T-cell (primary cell): ENCODE measurements around the gene DPYD. TPM values are rescaled to one million over a fixed set of nuclear protein-coding genes. Genes with fewer than 3 reads are reported as not detected.

Source experiments
- ATAC-seq, 4 experiments: fragments of 200-7000 bp in 3 of 4; fragments of 150-1000 bp in 1 of 4; cut with Tn5 transposase; replicated peaks in 1 of 4; 1 replicate in 3 of 4; 2 replicates in 1 of 4; pipeline ENCODE4 v1.10.0; 2021; ENCODE audit warnings: moderate library complexity in 3 of 4, mild to moderate bottlenecking in 2 of 4, moderate number of reproducible peaks in 1 of 4
- CTCF ChIA-PET, 2 donors: fragments of 300-600 bp; sonication (Branson Sonifier 250); formaldehyde crosslinking; loops; one replicate each; lab custom pipeline; 2022; ENCODE audit warnings: antibody characterized with exemption in 2 of 2; lab: Charles Lee
- POLR2A ChIA-PET, 2 donors: fragments of 300-600 bp; sonication (Branson Sonifier 250); formaldehyde crosslinking; loops; one replicate each; lab custom pipeline; 2022; ENCODE audit warnings: antibody characterized with exemption in 2 of 2; lab: Charles Lee
- DNase-seq, 35 experiments: peaks; one replicate each; pipeline versions ENCODE4 v3.0.0 to v3.0.0-alpha.2; 2013 to 2023
- H3K27ac ChIP-seq: one replicate; pipeline ENCODE4 v1.5.1; 2013; ENCODE audit warnings: low read length
- H3K27me3 ChIP-seq, 2 experiments: replicated peaks in 1 of 2; 1 replicate in 1 of 2; 2 replicates in 1 of 2; pipeline versions ENCODE4 v1.6.1 to v1.7.0; 2013; ENCODE audit warnings: low read length in 1 of 2, mixed read lengths in 1 of 2; ENCODE audit not compliant: control insufficient read depth in 2 of 2, insufficient read depth in 2 of 2; ENCODE audit errors: extremely low read depth in 1 of 2
- H3K36me3 ChIP-seq, 2 donors: 1 replicate in 1 of 2; 2 replicates in 1 of 2; pipeline versions ENCODE4 v1.6.1 to v1.7.0; 2013; ENCODE audit warnings: low read length in 1 of 2; ENCODE audit not compliant: control insufficient read depth in 2 of 2, insufficient read depth in 1 of 2; ENCODE audit errors: extremely low read depth in 1 of 2
- H3K4me1 ChIP-seq, 2 experiments: 1 replicate in 1 of 2; 2 replicates in 1 of 2; pipeline versions ENCODE4 v1.6.1 to v1.7.0; 2013; ENCODE audit warnings: low read length in 2 of 2, mixed read lengths in 1 of 2; ENCODE audit not compliant: insufficient read depth in 2 of 2, control insufficient read depth in 1 of 2; ENCODE audit errors: extremely low read depth in 1 of 2
- H3K4me3 ChIP-seq, 2 donors: 1 replicate in 1 of 2; 2 replicates in 1 of 2; pipeline versions ENCODE4 v1.5.1 to v1.7.0; 2013; ENCODE audit warnings: mild to moderate bottlenecking in 2 of 2, low read length in 1 of 2, moderate library complexity in 1 of 2; ENCODE audit not compliant: control insufficient read depth in 1 of 2; ENCODE audit errors: extremely low read depth in 1 of 2
- H3K9me3 ChIP-seq: 2 replicates; pipeline ENCODE4 v1.7.0; 2013
- H3K27ac Mint-ChIP-seq, 2 donors: one replicate each; pipeline ENCODE4 v1.8.0; 2020 to 2021; ENCODE audit warnings: mild to moderate bottlenecking in 2 of 2, mixed read lengths in 2 of 2
- H3K27me3 Mint-ChIP-seq, 2 donors: one replicate each; pipeline ENCODE4 v1.8.0; 2021 to 2022; ENCODE audit warnings: mixed read lengths in 2 of 2
- H3K36me3 Mint-ChIP-seq: one replicate; pipeline ENCODE4 v1.8.0; 2021; ENCODE audit warnings: mixed read lengths
- H3K4me1 Mint-ChIP-seq, 3 donors: one replicate each; pipeline ENCODE4 v1.8.0; 2020 to 2022; ENCODE audit warnings: mixed read lengths in 3 of 3, mild to moderate bottlenecking in 1 of 3
- H3K4me3 Mint-ChIP-seq, 3 donors: one replicate each; pipeline ENCODE4 v1.8.0; 2020 to 2022; ENCODE audit warnings: mild to moderate bottlenecking in 3 of 3, mixed read lengths in 3 of 3, moderate library complexity in 3 of 3
- H3K9me3 Mint-ChIP-seq, 3 donors: one replicate each; pipeline ENCODE4 v1.8.0; 2020 to 2022; ENCODE audit warnings: mixed read lengths in 3 of 3
- WGBS: methylation state at CpG from one replicate; pipeline ENCODE4 v1.1.5; 2013; ENCODE audit warnings: missing lambda C conversion rate; ENCODE audit not compliant: insufficient coverage; 5-methylcytosine and 5-hydroxymethylcytosine counted together
- total RNA-seq, 35 experiments: library from RNA in 6 of 35; stranded (reverse) in 6 of 35; fragments of 120-200 nt in 1 of 35; gene quantifications; one replicate each; pipeline versions ENCODE4 v1.2.1 to v1.2.4 and lab custom pipeline; 2013 to 2026

Gene DPYD
- total RNA-seq, 5 donors from 2014 or later (not counting 1 experiment from before 2014, with no cell fraction given) = 39.1 to 74.1 (median 47.8) TPM

DNA sequence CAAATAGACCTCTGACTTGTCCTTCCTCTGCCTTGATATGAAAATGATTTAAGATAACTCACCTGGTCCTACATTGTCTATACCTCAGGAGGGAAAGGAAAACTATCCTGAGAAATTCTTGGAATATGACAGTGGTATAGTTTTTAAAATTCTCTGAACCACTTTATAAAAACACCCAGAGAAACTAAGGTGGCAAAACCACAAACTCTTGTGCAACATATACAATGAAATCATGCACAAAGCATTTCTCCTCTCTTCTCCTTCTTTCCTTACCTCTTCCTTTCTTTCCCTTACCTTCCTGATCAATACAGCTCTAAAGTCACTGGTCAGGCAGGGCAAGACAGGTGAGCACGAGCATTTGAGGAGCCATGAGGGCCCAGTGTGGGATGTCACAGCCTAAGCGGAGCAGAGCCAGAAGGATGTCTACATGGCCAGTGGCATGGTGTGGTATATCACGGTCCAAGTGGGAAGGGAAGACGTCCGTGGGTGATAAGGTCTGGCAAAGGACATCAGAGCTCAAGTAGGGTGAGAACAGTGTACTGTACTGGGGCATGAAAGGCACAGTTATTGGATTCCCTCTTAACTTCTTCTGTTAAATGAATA is 543.3 kb downstream of the DPYD start:
- DNase-seq = no peak
- Mint-ChIP-seq H3K9me3 (no peaks in the 10 kb centered on the region), H3K4me1 (peaks cover 5 to 12% (median 5%) of the 10 kb centered on the region in 3 donors), H3K27ac (peak overlapping the region in 1 of 2 donors; percentile 58), H3K4me3 (no peak overlapping the region), H3K36me3 (peaks cover 48% of the 10 kb centered on the region), H3K27me3 (no peaks in the 10 kb centered on the region)
- H3K36me3 ChIP-seq = no peaks in the 10 kb centered on the region
- ChIA-PET POLR2A (no interaction called here), CTCF (no interaction called here)
- ATAC-seq = no peak
- peaks cover 0 to 3% of the 10 kb centered on the region in 2 experiments for H3K4me1 ChIP-seq
- no peak overlapping the region for H3K4me3 ChIP-seq
- no peaks in the 10 kb centered on the region for H3K9me3 ChIP-seq
- no peaks in the 10 kb centered on the region for H3K27me3 ChIP-seq
- 95% methylated on average over 5 of the region's 5 CpGs for WGBS
- H3K27ac ChIP-seq = no peak overlapping the region

DNA sequence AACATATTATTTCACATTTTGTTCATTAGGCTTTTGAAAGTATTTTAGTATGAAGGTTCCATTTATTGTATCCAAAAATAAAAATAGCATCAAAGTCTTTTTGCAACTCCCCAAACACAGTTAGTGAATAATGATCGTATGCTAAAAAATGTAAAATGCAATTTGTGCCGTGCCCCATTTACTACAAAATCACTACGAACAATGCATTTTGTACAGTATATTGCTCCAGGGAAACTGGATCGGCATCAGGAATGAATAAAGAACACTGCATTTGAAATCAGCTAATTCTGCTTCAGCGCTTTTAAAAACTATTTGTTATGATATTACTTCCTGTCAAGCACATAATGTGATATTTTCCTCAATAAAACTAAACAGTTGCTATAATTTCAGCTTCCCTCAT is 547.8 kb downstream of the DPYD start:
- DNase-seq (no peak), ATAC-seq (no peak)
- no peak overlapping the region for H3K27ac Mint-ChIP-seq
- H3K4me1 Mint-ChIP-seq = peaks cover 5 to 7% (median 5%) of the 10 kb centered on the region in 3 donors
- H3K9me3 ChIP-seq = no peaks in the 10 kb centered on the region
- no peaks in the 10 kb centered on the region for H3K27me3 Mint-ChIP-seq
- no peaks in the 10 kb centered on the region for H3K36me3 ChIP-seq
- ChIA-PET POLR2A (no interaction called here), CTCF (no interaction called here)
- H3K36me3 Mint-ChIP-seq = peaks cover 53% of the 10 kb centered on the region
- peaks cover 0 to 3% of the 10 kb centered on the region in 2 experiments for H3K4me1 ChIP-seq
- H3K4me3 ChIP-seq = no peak overlapping the region
- WGBS = 100% methylated on average over 2 of the region's 5 CpGs
- H3K27me3 ChIP-seq = no peaks in the 10 kb centered on the region
- no peaks in the 10 kb centered on the region for H3K9me3 Mint-ChIP-seq
- H3K27ac ChIP-seq = no peak overlapping the region
- no peak overlapping the region for H3K4me3 Mint-ChIP-seq

DNA sequence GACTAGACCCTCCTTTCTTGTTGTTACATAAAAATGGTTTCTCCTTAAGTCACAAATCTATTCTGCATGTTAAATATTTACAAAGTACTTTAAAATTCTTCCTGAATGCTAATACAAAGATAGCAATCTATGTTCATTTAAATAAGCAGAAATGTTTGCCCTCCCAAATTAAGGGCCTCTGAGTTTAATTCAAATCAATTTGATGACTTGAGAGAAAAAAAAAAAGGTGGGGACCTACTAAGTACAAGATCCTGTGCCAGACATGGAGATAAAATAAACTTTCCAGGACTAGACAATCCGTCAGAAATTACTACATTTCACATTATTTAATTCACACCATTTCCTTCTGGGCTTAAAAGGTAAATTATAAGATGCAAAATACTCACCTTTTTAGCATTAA is 548.3 kb downstream of the DPYD start:
- Histone ChIP-seq H3K9me3 (no peaks in the 10 kb centered on the region), H3K27me3 (no peaks in the 10 kb centered on the region), H3K4me3 (no peak overlapping the region), H3K36me3 (no peaks in the 10 kb centered on the region), H3K4me1 (peaks cover 0 to under 1% of the 10 kb centered on the region in 2 experiments), H3K27ac (no peak overlapping the region)
- no peak overlapping the region for H3K4me3 Mint-ChIP-seq
- H3K27me3 Mint-ChIP-seq = no peaks in the 10 kb centered on the region
- DNase-seq (no peak), ATAC-seq (no peak)
- peaks cover 54% of the 10 kb centered on the region for H3K36me3 Mint-ChIP-seq
- no peaks in the 10 kb centered on the region for H3K9me3 Mint-ChIP-seq
- H3K4me1 Mint-ChIP-seq = peaks cover 3% of the 10 kb centered on the region in 3 donors
- POLR2A ChIA-PET = no interaction called here
- CTCF ChIA-PET = no interaction called here
- no CpG with 5 or more reads among the region's 1 CpG for WGBS
- no peak overlapping the region for H3K27ac Mint-ChIP-seq

DNA sequence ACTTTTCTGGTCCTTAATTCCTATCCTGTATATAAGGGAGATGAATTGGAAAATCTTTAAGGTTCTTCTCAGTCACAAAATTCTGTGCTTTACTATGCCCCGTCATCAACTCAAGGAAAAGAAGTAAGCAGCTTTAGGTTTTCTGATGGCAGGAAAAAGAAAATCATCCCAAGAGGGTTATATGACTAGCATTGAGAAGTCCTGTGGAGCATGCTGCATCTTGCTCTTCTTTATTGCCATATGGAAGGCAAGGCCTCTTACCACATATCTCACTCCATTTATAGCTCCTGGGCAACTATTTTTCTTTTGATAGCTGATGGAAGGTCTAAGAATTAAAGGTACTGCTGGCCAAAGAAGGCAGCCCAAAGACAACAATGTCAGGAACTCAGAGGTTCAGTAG is 552.5 kb downstream of the DPYD start:
- POLR2A ChIA-PET = no interaction called here

DNA sequence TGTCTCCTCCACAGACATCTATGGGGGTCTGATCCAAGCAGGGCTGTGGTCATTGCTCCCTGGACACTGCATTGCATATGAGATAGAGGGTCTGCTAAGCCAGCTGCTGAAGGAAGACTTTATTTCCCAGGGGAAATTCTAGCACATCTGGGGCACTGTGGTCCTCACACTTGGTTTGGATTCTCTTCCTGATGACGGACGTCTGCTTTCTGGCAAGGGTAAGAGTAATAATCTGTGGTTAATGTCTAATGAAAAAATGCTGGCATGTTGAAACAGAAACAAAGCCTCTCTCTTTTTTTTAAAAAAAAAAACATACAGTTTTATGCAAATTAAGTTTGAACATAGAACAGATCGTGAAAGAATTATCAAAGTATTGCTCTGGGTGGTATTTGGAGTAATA is 553.9 kb downstream of the DPYD start:
- H3K27ac Mint-ChIP-seq = no peak overlapping the region
- H3K4me3 ChIP-seq = no peak overlapping the region
- H3K27ac ChIP-seq = no peak overlapping the region
- H3K27me3 Mint-ChIP-seq = no peaks in the 10 kb centered on the region
- POLR2A ChIA-PET = interaction anchor here in 1 of 2 donors (0.6 kb wide), 1 partner anchor 632 kb away, joined by 4 read pairs; no protein-coding TSS in a partner anchor
- H3K36me3 ChIP-seq = peaks cover 0 to 6% of the 10 kb centered on the region in 2 donors
- peaks cover 66% of the 10 kb centered on the region for H3K36me3 Mint-ChIP-seq
- H3K9me3 Mint-ChIP-seq = no peaks in the 10 kb centered on the region
- WGBS = no CpG with 5 or more reads among the region's 3 CpGs
- CTCF ChIA-PET = interaction anchor here in 1 of 2 donors (0.6 kb wide), 1 partner anchor 32 kb away, joined by 3 read pairs; no protein-coding TSS in a partner anchor
- no peaks in the 10 kb centered on the region for H3K27me3 ChIP-seq
- no peak overlapping the region for H3K4me3 Mint-ChIP-seq
- H3K4me1 ChIP-seq = no peaks in the 10 kb centered on the region
- no peak for ATAC-seq
- DNase-seq = no peak
- H3K9me3 ChIP-seq = no peaks in the 10 kb centered on the region
- no peaks in the 10 kb centered on the region for H3K4me1 Mint-ChIP-seq

More for the DNA sequence above, 552.5 kb downstream of the DPYD start:
- ATAC-seq (no peak), DNase-seq (no peak)
- CTCF ChIA-PET = no interaction called here
- H3K36me3 ChIP-seq = peaks cover 0 to 6% of the 10 kb centered on the region in 2 donors
- no peak overlapping the region for H3K4me3 Mint-ChIP-seq
- H3K27ac ChIP-seq = no peak overlapping the region
- WGBS = no CpG with 5 or more reads among the region's 1 CpG
- H3K4me1 Mint-ChIP-seq = no peaks in the 10 kb centered on the region
- peaks cover 64% of the 10 kb centered on the region for H3K36me3 Mint-ChIP-seq
- no peaks in the 10 kb centered on the region for H3K27me3 Mint-ChIP-seq
- no peak overlapping the region for H3K27ac Mint-ChIP-seq
- H3K27me3 ChIP-seq = no peaks in the 10 kb centered on the region
- H3K9me3 ChIP-seq = no peaks in the 10 kb centered on the region
- no peak overlapping the region for H3K4me3 ChIP-seq
- H3K4me1 ChIP-seq = no peaks in the 10 kb centered on the region
- no peaks in the 10 kb centered on the region for H3K9me3 Mint-ChIP-seq

DNA sequence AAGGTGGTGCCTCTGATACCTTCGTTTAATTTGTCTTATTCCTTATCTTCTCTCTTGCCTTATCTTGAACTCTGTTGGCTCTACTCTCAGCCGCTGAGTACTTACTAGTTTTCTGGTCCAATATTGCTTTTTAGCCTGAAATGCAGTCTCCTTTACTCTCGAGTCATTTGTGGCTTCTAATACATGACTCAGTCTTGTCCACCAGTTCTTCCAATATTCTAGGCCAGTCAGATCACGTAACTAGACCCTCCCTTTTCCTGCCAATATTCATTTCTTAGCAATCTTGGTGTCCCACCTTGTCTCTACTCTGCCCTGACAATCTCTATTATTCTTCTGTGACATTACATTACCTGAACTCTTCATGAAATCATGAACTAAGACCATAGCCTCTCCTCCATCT is 555.8 kb downstream of the DPYD start:
- no peaks in the 10 kb centered on the region for H3K4me1 Mint-ChIP-seq
- POLR2A ChIA-PET = no interaction called here
- H3K27me3 Mint-ChIP-seq = no peaks in the 10 kb centered on the region
- no peaks in the 10 kb centered on the region for H3K27me3 ChIP-seq
- H3K36me3 Mint-ChIP-seq = peaks cover 74% of the 10 kb centered on the region
- no peaks in the 10 kb centered on the region for H3K9me3 Mint-ChIP-seq
- H3K36me3 ChIP-seq = peaks cover 0 to 6% of the 10 kb centered on the region in 2 donors
- DNase-seq (no peak), ATAC-seq (no peak)
- no peak overlapping the region for H3K27ac ChIP-seq
- no peaks in the 10 kb centered on the region for H3K4me1 ChIP-seq
- no peaks in the 10 kb centered on the region for H3K9me3 ChIP-seq
- WGBS = 90% methylated on average over 3 of the region's 4 CpGs
- H3K27ac Mint-ChIP-seq = no peak overlapping the region
- CTCF ChIA-PET = no interaction called here
- H3K4me3 Mint-ChIP-seq = no peak overlapping the region
- no peak overlapping the region for H3K4me3 ChIP-seq
